ENCODE results near the gene SECISBP2.

DNA sequence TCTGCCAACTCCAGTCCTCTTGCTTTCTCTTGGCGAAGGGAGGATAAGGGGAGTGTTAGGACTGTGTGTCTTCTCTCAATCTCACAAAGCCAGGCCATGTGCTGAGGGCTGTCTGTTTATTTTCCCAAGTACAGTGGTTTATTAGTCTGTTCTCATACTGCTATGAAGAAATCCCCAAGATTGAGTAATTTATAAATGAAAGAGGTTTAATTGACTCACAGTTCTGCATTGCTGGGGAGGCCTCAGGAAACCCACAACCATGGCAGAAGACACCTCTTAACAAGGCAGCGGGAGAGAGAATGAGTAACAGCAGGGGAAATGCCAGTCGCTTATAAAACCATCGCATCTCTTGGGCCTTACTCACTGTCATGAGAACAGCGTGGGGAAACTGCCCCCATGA is 43.5 kb upstream of the SECISBP2 start:
- TF ChIP-seq CTCF (conservative IDR thresholded peaks at IDR 0.05; ENCODE audit: low read depth in 2 of 2) (no peak), EZH2phosphoT487 (IDR thresholded peaks at IDR 0.05; ENCODE audit: unreplicated experiment) (no peak), ETS1 (IDR thresholded peaks at IDR 0.05) (no peak), POLR2AphosphoS5 (IDR thresholded peaks at IDR 0.05; ENCODE audit: low read depth) (no peak), NANOG (IDR thresholded peaks at IDR 0.05; ENCODE audit: borderline replicate concordance) (no peak), EZH2 (IDR thresholded peaks at IDR 0.05; ENCODE audit: low read depth, unreplicated experiment) (no peak), JUNB (IDR thresholded peaks at IDR 0.05; ENCODE audit: unreplicated experiment) (no peak)
- TF ChIP-seq, protein P1, sequence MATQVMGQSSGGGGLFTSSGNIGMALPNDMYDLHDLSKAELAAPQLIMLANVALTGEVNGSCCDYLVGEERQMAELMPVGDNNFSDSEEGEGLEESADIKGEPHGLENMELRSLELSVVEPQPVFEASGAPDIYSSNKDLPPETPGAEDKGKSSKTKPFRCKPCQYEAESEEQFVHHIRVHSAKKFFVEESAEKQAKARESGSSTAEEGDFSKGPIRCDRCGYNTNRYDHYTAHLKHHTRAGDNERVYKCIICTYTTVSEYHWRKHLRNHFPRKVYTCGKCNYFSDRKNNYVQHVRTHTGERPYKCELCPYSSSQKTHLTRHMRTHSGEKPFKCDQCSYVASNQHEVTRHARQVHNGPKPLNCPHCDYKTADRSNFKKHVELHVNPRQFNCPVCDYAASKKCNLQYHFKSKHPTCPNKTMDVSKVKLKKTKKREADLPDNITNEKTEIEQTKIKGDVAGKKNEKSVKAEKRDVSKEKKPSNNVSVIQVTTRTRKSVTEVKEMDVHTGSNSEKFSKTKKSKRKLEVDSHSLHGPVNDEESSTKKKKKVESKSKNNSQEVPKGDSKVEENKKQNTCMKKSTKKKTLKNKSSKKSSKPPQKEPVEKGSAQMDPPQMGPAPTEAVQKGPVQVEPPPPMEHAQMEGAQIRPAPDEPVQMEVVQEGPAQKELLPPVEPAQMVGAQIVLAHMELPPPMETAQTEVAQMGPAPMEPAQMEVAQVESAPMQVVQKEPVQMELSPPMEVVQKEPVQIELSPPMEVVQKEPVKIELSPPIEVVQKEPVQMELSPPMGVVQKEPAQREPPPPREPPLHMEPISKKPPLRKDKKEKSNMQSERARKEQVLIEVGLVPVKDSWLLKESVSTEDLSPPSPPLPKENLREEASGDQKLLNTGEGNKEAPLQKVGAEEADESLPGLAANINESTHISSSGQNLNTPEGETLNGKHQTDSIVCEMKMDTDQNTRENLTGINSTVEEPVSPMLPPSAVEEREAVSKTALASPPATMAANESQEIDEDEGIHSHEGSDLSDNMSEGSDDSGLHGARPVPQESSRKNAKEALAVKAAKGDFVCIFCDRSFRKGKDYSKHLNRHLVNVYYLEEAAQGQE (IDR thresholded peaks at IDR 0.05; ENCODE audit: unreplicated experiment), result no peak

All from GM23338 (cell line).